Spinal cord (tissue), 10 donors: ENCODE results near the gene KATNB1. TPM values are rescaled to one million over a fixed set of nuclear protein-coding genes. Genes with fewer than 3 reads are reported as not detected.
A peak's percentile ranks its signal among the peaks of the same experiment; 100 is the strongest.
"Not testable (repeated sequence)": the region's sequence is repeated elsewhere in the genome, so short reads cannot be mapped to it uniquely, and the experiment has no call there.

Source experiments
- DNase-seq, 6 donors: peaks; one replicate each; pipeline versions ENCODE4 v3.0.0 to v3.0.0-alpha.2; 2013 to 2015; ENCODE audit warnings: low spot score in 6 of 6, low read depth in 4 of 6
- H3K27ac ChIP-seq: one replicate; pipeline ENCODE4 v1.5.1; 2013; ENCODE audit warnings: low read depth, low read length, control low read depth
- H3K27me3 ChIP-seq: one replicate; pipeline ENCODE4 v1.6.1; 2013; ENCODE audit warnings: low read length; ENCODE audit not compliant: control insufficient read depth, insufficient read depth
- H3K36me3 ChIP-seq: one replicate; pipeline ENCODE4 v1.6.1; 2013; ENCODE audit warnings: low read length; ENCODE audit not compliant: control insufficient read depth, insufficient read depth
- H3K4me1 ChIP-seq: one replicate; pipeline ENCODE4 v1.6.1; 2013; ENCODE audit warnings: low read length; ENCODE audit not compliant: control insufficient read depth, insufficient read depth
- H3K4me3 ChIP-seq: one replicate; pipeline ENCODE4 v1.5.1; 2013; ENCODE audit warnings: low read depth, low read length, control low read depth
- H3K9me3 ChIP-seq: one replicate; pipeline ENCODE4 v1.6.1; 2013; ENCODE audit warnings: low read length; ENCODE audit not compliant: control insufficient read depth, insufficient read depth
- WGBS: methylation state at CpG from one replicate; pipeline ENCODE4 v1.1.5; 2013; ENCODE audit warnings: missing lambda C conversion rate; ENCODE audit not compliant: insufficient coverage; 5-methylcytosine and 5-hydroxymethylcytosine counted together
- polyA plus RNA-seq, 2 donors: library from polyadenylated mRNA; unstranded; fragments of 120-200 nt; gene quantifications; one replicate each; pipeline ENCODE4 v1.2.1, GENCODE V29; 2013; ENCODE audit not compliant: insufficient read length in 2 of 2
- total RNA-seq, 2 donors: library from RNA; depleted of rRNA in 1 of 2; stranded (reverse); fragments of 120-200 nt in 1 of 2; fragments of >200 nt in 1 of 2; gene quantifications; one replicate each; pipeline versions ENCODE4 v1.2.3 to v1.2.4, GENCODE V29; 2013 to 2014
- donor health status: healthy.

The KATNB1 gene
- total and polyA plus RNA-seq, 4 donors, result 28.8 to 52.9 (median 43.0) TPM

GRCh38 chr16:57775661-57776469 is 40.3 kb downstream of the KATNB1 start:
- DNase-seq, result peak in 5 of 6 donors; percentile 20 to 77 (median 25)
- Histone ChIP-seq H3K27me3 (no peaks in the 10 kb centered on the region), H3K27ac (no peak overlapping the region), H3K9me3 (no peaks in the 10 kb centered on the region), H3K36me3 (peaks cover 46% of the 10 kb centered on the region), H3K4me1 (peaks cover 16% of the 10 kb centered on the region), H3K4me3 (no peak overlapping the region)
- 36% methylated on average over 23 of the region's 23 CpGs for WGBS

GRCh38 chr16:57778658-57779057 is 43.1 kb downstream of the KATNB1 start:
- DNase-seq, result no peak
- 100% methylated on average over 1 of the region's 5 CpGs for WGBS
- peaks cover 16% of the 10 kb centered on the region for H3K4me1 ChIP-seq
- H3K9me3 ChIP-seq, result no peaks in the 10 kb centered on the region
- H3K27ac ChIP-seq, result no peak overlapping the region
- peaks cover 38% of the 10 kb centered on the region for H3K36me3 ChIP-seq
- no peaks in the 10 kb centered on the region for H3K27me3 ChIP-seq
- no peak overlapping the region for H3K4me3 ChIP-seq

- not testable (repeated sequence) for DNase-seq, H3K9me3 ChIP-seq, H3K4me3 ChIP-seq, H3K27me3 ChIP-seq, H3K27ac ChIP-seq
- H3K4me1 ChIP-seq, result peaks cover 14% of the 10 kb centered on the region
- no CpG with 5 or more reads among the region's 5 CpGs for WGBS
- peaks cover 45% of the 10 kb centered on the region for H3K36me3 ChIP-seq
Observed at GRCh38 chr16:57779836-57780235, 44.3 kb downstream of the KATNB1 start.

GRCh38 chr16:57781349-57781740 is 45.8 kb downstream of the KATNB1 start:
- DNase-seq, result no peak
- Histone ChIP-seq H3K4me1 (no peaks in the 10 kb centered on the region), H3K9me3 (no peaks in the 10 kb centered on the region), H3K27ac (no peak overlapping the region), H3K4me3 (no peak overlapping the region), H3K36me3 (peaks cover 45% of the 10 kb centered on the region), H3K27me3 (no peaks in the 10 kb centered on the region)
- WGBS, result no CpG with 5 or more reads among the region's 1 CpG

GRCh38 chr16:57781741-57782606 is 46.4 kb downstream of the KATNB1 start:
- Histone ChIP-seq H3K9me3 (no peaks in the 10 kb centered on the region), H3K4me3 (no peak overlapping the region), H3K27me3 (no peaks in the 10 kb centered on the region), H3K4me1 (no peaks in the 10 kb centered on the region), H3K36me3 (peaks cover 51% of the 10 kb centered on the region), H3K27ac (no peak overlapping the region)
- WGBS, result 92% methylated on average over 9 of the region's 10 CpGs
- no peak for DNase-seq

- H3K27me3 ChIP-seq, DNase-seq, H3K4me1 ChIP-seq, H3K4me3 ChIP-seq, H3K27ac ChIP-seq, H3K9me3 ChIP-seq: not testable (repeated sequence)
- 89% methylated on average over 6 of the region's 11 CpGs for WGBS
- H3K36me3 ChIP-seq, result peaks cover 55% of the 10 kb centered on the region
Observed at GRCh38 chr16:57782607-57783055, 47.1 kb downstream of the KATNB1 start.

- no CpG with 5 or more reads among the region's 4 CpGs for WGBS
- no peaks in the 10 kb centered on the region for H3K9me3 ChIP-seq
- no peaks in the 10 kb centered on the region for H3K4me1 ChIP-seq
- no peaks in the 10 kb centered on the region for H3K27me3 ChIP-seq
- no peak overlapping the region for H3K4me3 ChIP-seq
- no peak overlapping the region for H3K27ac ChIP-seq
- DNase-seq, result no peak
- peaks cover 60% of the 10 kb centered on the region for H3K36me3 ChIP-seq
Observed at GRCh38 chr16:57783116-57783515, 47.5 kb downstream of the KATNB1 start.

GRCh38 chr16:57783883-57784282 is 48.3 kb downstream of the KATNB1 start:
- DNase-seq, result no peak
- Histone ChIP-seq H3K9me3 (no peaks in the 10 kb centered on the region), H3K4me1 (peaks cover 6% of the 10 kb centered on the region), H3K27me3 (no peaks in the 10 kb centered on the region), H3K4me3 (no peak overlapping the region), H3K36me3 (peaks cover 65% of the 10 kb centered on the region), H3K27ac (no peak overlapping the region)
- WGBS, result 96% methylated on average over 5 of the region's 8 CpGs

- Histone ChIP-seq H3K9me3 (no peaks in the 10 kb centered on the region), H3K27me3 (no peaks in the 10 kb centered on the region), H3K4me3 (no peak overlapping the region), H3K4me1 (peaks cover 7% of the 10 kb centered on the region), H3K27ac (no peak overlapping the region), H3K36me3 (peaks cover 69% of the 10 kb centered on the region)
- no peak for DNase-seq
- WGBS, result 98% methylated on average over 7 of the region's 7 CpGs
Observed at GRCh38 chr16:57784334-57784733, 48.8 kb downstream of the KATNB1 start.
